Epidermal melanocyte (primary cell): ENCODE measurements around the gene USP50.
"Not testable (repeated sequence)": the region's sequence is repeated elsewhere in the genome, so short reads cannot be mapped to it uniquely, and the experiment has no call there.

ENCODE experiments used
- DNase-seq: peaks from one replicate; pipeline ENCODE4 v3.0.0; 2011; ENCODE audit warnings: low spot score; ENCODE audit not compliant: insufficient read length

USP50 gene

DNA sequence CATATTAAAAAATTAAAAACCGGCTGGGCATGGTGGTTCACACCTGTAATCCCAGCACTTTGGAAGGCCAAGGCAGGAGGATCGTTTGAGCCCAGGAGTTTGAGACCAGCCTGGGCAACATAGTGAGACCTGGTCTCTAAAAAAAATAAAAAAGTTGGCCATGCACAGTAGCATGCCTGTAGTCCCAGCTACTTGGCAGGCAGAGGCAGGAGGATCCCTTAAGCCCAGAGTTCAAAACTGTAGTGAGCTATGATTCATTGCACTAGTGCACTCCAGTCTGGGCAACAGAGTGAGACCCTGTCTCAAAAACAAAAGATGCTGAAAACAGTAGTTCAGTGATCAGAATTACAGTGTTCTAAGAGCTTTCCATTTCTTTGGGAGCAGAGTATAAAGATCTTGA, 40.8 kb downstream of the USP50 start:
- not testable (repeated sequence) for DNase-seq

DNA sequence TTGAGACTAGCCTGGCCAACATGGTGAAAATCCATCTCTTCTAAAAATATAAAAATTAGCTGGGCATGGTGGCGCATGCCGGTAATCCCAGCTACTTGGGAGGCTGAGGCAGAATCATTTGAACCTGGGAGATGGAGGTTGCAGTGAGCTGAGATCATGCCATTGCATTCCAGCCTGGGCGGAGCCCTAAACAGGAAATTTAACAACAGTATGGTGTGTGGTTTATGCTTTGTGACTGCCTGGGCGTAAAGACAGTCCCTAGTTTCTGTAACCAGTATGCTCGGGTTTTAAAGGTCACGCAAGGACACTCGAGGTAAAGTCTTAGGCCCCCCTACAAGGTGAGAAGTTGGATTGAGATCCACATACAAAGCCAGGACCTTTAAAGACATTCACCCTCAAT, 43.3 kb downstream of the USP50 start:
- DNase-seq = no peak

DNA sequence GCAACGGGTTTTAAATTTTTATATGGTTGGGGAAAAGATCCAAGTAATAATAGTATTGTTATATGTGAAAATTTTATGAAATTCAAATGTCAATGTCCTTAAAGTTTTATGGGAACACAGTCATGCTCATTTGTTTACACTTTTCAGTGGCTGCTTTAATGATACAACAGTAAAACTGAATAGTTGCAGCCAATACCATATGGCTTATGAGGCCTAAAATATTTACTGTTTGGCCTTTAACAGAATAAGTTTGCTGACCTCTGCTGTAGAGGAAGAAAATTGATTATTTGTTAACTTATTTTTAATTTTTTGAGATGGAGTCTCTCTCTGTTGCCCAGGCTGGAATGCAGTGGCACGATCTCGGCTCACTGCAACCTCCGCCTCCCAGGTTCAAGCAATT, 44.7 kb downstream of the USP50 start:
- no peak for DNase-seq

DNA sequence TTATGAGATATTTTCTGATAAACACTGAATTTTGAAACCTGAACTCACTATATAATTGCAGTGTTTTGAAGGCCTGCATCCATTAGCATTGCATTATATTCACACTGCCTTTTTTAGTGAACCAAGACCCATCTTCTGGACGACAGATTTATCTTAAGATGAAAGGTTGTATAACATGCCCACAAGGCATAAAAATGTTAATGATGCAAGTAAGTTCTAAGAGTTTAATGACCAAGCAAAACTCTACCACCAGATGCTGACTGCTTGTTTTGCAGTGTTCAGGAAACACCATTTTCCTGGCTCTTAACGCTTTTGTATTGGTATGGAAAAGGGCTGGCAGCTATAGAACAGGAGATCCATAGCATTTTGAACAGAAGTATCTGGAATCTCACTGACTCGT, 46.1 kb downstream of the USP50 start:
- no peak for DNase-seq

DNA sequence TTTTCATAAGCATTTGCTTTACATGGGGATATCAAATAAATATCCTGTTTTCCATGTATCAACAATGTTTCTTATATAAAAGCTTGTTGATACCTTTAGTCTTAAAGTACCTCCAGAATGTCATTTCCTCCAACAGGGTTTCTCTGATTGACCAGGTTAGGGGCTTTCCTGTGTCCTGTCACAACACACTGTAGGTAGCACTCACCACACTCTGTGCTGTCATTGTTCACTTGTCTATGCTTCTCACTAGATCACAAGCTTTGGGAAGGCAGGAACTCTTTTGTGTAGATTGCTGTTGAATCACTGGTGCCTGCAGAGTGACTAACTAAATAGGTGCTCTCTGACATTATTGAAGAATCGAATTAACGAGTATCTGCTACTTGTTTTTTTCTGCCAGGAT, 49.8 kb downstream of the USP50 start:
- DNase-seq = no peak

DNA sequence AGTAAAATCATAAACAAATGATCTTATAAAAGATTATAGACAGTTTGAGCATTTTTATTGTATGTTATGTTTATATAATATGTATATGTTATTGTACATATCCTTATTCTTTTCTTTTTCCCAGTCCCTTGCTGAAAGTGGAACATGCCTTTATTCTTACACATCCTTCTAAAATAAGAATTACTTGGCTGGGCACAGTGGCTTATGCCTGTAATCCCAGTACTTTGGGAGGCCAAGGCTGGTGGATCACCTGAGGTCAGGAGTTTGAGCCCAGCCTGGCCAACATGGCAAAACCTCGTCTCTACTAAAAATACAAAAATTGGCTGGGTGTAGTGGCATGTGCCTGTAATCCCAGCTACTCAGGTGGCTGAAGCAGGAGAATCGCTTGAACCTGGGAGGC, 51.9 kb downstream of the USP50 start:
- not testable (repeated sequence) for DNase-seq

DNA sequence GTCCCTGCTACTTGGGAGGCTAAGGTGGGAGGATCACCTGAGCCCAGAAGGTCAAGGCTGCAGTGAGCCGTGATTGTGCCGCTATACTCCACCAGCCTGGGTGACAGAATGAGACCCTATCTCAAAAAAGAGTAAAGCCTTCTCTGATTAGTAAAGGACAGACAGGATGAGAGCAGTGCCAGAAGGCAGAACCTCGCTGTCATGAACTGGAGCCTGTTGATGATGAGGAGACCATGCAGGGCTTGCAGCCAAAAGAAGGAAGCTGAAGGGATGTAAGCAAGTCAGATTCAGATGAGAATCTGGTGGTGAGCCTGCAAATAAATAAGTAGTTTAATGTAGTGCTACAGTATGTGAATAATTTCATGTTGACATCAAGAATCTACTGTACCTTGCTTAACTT, 52.8 kb downstream of the USP50 start:
- DNase-seq = no peak

DNA sequence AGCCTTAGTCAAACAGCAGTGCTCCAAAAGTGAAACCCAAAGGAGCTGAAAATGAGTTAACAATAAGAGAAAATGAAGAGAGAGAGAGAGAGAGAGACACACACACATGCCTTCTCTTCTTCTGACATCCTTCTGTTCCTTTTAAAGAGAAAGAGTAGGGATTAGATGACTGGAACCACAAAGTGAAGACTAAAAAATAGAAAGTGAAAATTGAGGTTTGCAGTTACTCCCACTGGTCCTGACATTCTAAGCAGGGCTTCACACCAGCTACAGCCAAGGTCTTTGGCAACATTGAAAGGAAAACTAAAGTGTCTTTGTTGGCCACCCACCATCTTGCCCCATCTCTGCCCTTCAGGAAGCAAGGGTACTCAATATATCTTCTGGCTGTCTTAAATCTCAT, 59.2 kb downstream of the USP50 start:
- DNase-seq = no peak

DNA sequence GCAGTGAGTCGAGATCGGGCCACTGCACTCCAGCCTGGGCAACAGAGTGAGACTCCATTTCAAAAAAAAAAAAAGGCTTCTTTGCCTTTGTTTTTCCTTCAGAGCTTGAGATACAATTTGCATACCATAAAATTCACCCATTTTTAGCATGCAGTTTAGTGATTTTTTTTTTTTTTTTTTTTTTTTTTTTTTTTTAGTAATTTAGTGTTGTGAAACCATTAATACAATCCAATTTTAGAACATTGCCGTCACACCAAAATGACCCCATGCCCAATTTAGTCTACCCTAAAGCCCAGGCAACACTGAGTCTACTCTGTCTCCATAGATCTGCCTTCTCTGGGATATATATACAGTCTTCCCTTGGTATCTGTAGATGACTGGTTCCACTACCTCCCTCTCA, 61.1 kb downstream of the USP50 start:
- DNase-seq = no peak

DNA sequence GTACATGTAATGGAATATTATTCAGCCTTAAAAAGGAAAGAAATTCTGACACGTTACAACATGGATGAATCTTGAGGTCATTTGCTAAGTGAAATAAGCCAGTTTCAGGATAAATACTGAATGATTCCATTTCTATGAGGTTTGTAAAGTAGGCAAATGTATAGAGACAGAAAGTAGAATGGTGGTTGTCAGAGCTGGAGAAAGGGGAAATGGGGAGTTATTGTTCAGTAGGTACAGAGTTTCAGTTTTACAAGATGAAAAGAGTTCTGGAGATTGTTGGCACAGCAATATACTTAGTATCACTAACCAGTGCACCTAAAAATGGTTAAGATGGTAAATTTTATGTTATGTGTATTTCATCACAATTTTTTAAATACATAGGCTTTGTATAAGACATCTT, 61.7 kb downstream of the USP50 start:
- no peak for DNase-seq

DNA sequence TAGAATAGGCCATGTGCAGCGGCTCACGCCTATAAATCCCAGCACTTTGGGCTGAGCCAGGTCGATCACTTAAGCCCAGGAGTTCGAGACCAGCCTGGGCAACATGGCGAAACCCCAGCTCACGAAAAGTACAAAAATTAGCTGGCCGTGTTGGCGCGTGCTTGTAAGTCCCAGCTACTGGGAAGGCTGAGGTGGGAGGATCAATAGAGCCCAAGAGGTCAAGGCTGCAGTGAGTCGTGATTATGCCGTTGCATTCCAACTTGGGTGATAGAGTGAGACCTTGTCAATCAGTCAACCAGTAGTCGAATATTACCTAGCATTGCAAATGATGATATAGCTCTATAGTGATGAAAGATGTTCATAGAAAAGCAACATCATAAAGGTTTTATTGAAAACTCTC, 70.3 kb downstream of the USP50 start:
- no peak for DNase-seq

DNA sequence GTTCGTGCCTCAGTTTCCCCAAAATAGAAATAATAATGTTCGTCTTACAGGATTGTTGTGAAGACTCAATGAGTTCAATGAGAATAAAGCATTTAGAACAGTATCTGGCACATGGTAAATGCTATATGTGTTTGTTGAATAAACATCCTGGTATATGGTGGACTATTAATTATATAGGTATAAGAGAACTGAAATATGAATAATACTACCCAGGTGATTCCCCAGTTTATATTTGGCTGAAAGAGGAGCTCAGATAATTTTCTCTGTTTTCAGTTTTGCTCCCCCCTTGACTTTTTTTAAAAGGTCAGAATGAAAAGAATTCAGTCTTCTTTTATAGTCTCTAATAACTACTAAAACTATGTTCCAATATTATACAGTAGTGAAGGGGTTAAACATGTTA, 75.4 kb downstream of the USP50 start:
- DNase-seq = no peak

DNA sequence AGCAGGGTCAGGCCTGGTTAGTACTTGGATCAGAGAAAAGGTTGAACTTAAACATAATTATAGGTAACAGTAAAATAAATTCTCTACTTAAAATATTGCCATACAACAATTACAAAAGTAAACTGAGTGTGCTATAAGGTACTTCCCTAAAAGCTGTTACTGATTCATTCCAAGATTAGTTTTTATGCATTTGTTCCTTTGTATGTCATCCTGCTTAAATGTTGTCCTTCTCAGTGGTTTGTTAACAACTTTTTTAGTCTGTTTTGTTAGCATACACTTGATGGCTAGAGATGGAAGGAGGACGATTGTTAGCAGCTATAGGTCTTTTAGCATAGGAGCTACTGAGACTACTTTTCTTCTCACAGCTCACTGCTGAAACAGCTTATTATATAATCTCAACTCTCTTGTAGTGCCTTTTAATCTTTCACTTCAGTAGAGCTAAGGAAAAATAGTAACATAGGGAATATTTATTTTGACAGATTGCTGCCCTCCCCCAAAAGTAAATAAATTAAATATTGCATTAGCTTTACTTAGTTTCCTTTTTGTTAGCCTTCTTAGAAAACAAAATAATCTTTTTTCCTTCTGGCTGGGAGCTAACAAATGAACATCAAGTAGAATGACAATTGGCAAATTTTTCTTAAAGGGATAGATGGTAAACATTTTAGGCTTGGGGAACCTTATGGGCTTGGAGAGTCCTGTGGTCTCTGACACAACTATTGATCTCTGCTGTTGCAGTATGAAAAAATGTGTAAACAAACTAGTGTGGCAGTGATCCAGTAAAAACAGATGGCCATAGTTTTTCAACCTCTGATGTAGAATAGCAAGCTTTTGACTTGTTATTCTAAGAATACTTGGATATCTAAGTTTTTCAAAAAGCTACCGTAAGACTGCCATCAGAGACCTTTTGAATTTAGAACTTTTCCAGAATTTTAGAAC, 82.8 kb downstream of the USP50 start:
- no peak for DNase-seq

DNA sequence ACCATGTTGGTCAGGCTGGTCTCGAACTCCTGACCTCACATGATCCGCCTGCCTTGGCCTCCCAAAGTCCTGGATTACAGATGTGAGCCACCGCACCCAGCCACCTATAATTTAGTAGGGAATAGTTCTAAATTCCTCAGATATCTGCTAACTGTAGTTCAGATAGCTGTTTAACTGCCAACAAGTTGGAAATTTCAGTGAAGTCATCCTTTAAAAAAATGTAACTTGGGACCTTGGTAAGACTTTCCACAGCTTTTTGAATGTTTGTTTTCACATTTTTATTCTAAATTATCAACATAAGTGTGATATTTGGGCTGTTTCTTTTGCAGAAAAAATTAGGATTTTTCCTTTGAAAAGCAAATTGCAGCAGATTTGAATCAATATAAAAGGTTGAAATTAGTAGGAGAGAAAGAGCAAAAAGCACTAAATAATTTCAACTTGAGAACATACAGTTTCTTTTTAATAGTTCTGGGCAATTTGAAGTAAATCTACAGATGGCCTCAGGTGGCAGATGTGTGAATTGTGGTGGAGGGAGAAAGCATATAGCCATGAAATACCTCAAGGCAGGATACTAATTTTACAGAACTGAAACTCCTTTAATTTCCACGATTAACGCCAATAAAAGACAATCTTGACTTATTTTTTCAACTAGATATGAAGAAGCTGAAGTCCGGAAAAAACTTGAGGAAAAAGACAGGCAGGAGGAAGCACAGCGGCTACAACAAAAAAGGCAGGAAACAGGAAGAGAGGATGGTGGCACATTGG, 87.9 kb downstream of the USP50 start:
- no peak for DNase-seq

DNA sequence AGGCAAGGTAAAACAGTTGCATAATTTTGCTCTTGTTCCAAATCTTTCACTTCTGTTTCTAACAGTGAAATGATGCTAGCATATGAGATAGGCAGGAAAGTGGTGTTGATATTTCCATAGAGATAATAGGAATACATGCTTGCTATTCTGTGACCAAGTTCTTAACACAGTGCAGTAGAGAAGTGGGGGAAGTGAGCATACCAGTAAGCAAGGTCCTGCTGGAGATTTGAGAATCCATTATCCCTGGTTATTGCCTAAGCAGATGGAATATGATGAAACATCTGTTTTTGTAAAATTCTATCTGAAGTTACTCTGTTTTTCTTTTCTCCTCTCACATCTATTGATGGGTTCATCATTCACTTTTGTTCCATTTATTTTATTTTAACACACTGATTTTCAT, 93.5 kb downstream of the USP50 start:
- no peak for DNase-seq
